Gastroesophageal sphincter (tissue), 3 donors: ENCODE results near the gene GIGYF1.

Source experiments
- POLR2A ChIP-seq, 2 donors: fragments of 450-650 bp; IDR thresholded peaks; one replicate each; pipeline ENCODE4 v1.6.1; 2017; ENCODE audit warnings: antibody characterized with exemption in 2 of 2, mild to moderate bottlenecking in 2 of 2, moderate library complexity in 1 of 2
- TF ChIP-seq, protein P1 (sequence below), 4 experiments: fragments of 200-600 bp in 2 of 4; fragments of 450-650 bp in 2 of 4; sonication (generic) in 1 of 4; IDR thresholded peaks; one replicate each; pipeline ENCODE4 v1.5.1; 2017 to 2019; ENCODE audit warnings: antibody characterized with exemption in 4 of 4, mild to moderate bottlenecking in 2 of 4, moderate library complexity in 2 of 4

- TF ChIP-seq, protein P1, sequence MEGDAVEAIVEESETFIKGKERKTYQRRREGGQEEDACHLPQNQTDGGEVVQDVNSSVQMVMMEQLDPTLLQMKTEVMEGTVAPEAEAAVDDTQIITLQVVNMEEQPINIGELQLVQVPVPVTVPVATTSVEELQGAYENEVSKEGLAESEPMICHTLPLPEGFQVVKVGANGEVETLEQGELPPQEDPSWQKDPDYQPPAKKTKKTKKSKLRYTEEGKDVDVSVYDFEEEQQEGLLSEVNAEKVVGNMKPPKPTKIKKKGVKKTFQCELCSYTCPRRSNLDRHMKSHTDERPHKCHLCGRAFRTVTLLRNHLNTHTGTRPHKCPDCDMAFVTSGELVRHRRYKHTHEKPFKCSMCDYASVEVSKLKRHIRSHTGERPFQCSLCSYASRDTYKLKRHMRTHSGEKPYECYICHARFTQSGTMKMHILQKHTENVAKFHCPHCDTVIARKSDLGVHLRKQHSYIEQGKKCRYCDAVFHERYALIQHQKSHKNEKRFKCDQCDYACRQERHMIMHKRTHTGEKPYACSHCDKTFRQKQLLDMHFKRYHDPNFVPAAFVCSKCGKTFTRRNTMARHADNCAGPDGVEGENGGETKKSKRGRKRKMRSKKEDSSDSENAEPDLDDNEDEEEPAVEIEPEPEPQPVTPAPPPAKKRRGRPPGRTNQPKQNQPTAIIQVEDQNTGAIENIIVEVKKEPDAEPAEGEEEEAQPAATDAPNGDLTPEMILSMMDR (IDR thresholded peaks at IDR 0.05) = no peak
- no peak for TF ChIP-seq POLR2A (IDR thresholded peaks at IDR 0.05)
Observed at GRCh38 chr7:100679129-100679926, 14.7 kb downstream of the GIGYF1 start.
